Nephron (organoid): ENCODE results near the gene PYCR2.
"Not testable (repeated sequence)": the region's sequence is repeated elsewhere in the genome, so short reads cannot be mapped to it uniquely, and the experiment has no call there.

ENCODE experiments used
- H3K27ac Mint-ChIP-seq, 3 experiments: 2 replicates each; pipeline ENCODE4 v1.8.0; 2020; ENCODE audit warnings: mixed read lengths in 3 of 3, mild to moderate bottlenecking in 2 of 3, moderate library complexity in 1 of 3
- H3K27me3 Mint-ChIP-seq: 2 replicates; pipeline ENCODE4 v1.8.0; 2021; ENCODE audit warnings: low read depth, mild to moderate bottlenecking, moderate library complexity, mixed read lengths
- H3K36me3 Mint-ChIP-seq: 2 replicates; pipeline ENCODE4 v1.8.0; 2020; ENCODE audit warnings: low read depth, mixed read lengths
- H3K4me1 Mint-ChIP-seq: 2 replicates; pipeline ENCODE4 v1.8.0; 2020; ENCODE audit warnings: mixed read lengths
- H3K4me3 Mint-ChIP-seq, 3 experiments: 2 replicates each; pipeline ENCODE4 v1.8.0; 2020; ENCODE audit warnings: mild to moderate bottlenecking in 3 of 3, mixed read lengths in 3 of 3, moderate library complexity in 2 of 3
- H3K9me3 Mint-ChIP-seq: 2 replicates; pipeline ENCODE4 v1.8.0; 2020; ENCODE audit warnings: mixed read lengths
- CTCF ChIP-seq, 3 experiments: fragments of 200-600 bp; sonication (generic); IDR thresholded peaks; one replicate each; pipeline ENCODE4 v1.5.0; 2021; ENCODE audit warnings: antibody characterized with exemption in 3 of 3; ENCODE audit not compliant: unreplicated experiment in 3 of 3

PYCR2 gene

GRCh38 chr1:225933072-225933471 lies 9.0 kb upstream of the PYCR2 start:
- Mint-ChIP-seq H3K36me3 (no peaks in the 10 kb centered on the region), H3K4me3 (no peak overlapping the region), H3K27me3 (no peaks in the 10 kb centered on the region), H3K9me3 (no peaks in the 10 kb centered on the region), H3K27ac (no peak overlapping the region), H3K4me1 (peaks cover 23% of the 10 kb centered on the region)
- TF ChIP-seq CTCF (IDR thresholded peaks at IDR 0.05; ENCODE audit: unreplicated experiment in 3 of 3) = no peak

GRCh38 chr1:225931270-225932136 lies 7.5 kb upstream of the PYCR2 start:
- no peak overlapping the region for H3K4me3 Mint-ChIP-seq
- peak overlapping the region; percentile 14 to 40 (median 26) for H3K27ac Mint-ChIP-seq
- H3K36me3 Mint-ChIP-seq = no peaks in the 10 kb centered on the region
- no peaks in the 10 kb centered on the region for H3K9me3 Mint-ChIP-seq
- no peak for TF ChIP-seq CTCF (IDR thresholded peaks at IDR 0.05; ENCODE audit: unreplicated experiment in 3 of 3)
- H3K27me3 Mint-ChIP-seq = no peaks in the 10 kb centered on the region
- H3K4me1 Mint-ChIP-seq = peaks cover 14% of the 10 kb centered on the region

GRCh38 chr1:225930566-225930965 lies 6.5 kb upstream of the PYCR2 start:
- Mint-ChIP-seq H3K27ac (peak overlapping the region in 1 of 3 experiments; percentile 14), H3K4me1 (peaks cover 11% of the 10 kb centered on the region)

GRCh38 chr1:225929462-225929861 lies 5.4 kb upstream of the PYCR2 start:
- H3K4me1 Mint-ChIP-seq = peaks cover 11% of the 10 kb centered on the region
- H3K27ac Mint-ChIP-seq, H3K4me3 Mint-ChIP-seq, H3K36me3 Mint-ChIP-seq, H3K27me3 Mint-ChIP-seq, H3K9me3 Mint-ChIP-seq: not testable (repeated sequence)

More at GRCh38 chr1:225930566-225930965, 6.5 kb upstream of the PYCR2 start:
- H3K4me3 Mint-ChIP-seq = no peak overlapping the region
- H3K36me3 Mint-ChIP-seq = no peaks in the 10 kb centered on the region
- no peaks in the 10 kb centered on the region for H3K27me3 Mint-ChIP-seq
- TF ChIP-seq CTCF (IDR thresholded peaks at IDR 0.05; ENCODE audit: unreplicated experiment in 3 of 3) = no peak
- H3K9me3 Mint-ChIP-seq = no peaks in the 10 kb centered on the region

- Mint-ChIP-seq H3K36me3 (no peaks in the 10 kb centered on the region), H3K4me3 (no peak overlapping the region), H3K27ac (peak overlapping the region in 1 of 3 experiments; percentile 25), H3K4me1 (peaks cover 11% of the 10 kb centered on the region), H3K27me3 (no peaks in the 10 kb centered on the region), H3K9me3 (no peaks in the 10 kb centered on the region)
- TF ChIP-seq CTCF (IDR thresholded peaks at IDR 0.05; ENCODE audit: unreplicated experiment in 3 of 3) = no peak
Observed at GRCh38 chr1:225928186-225929175, 4.4 kb upstream of the PYCR2 start.

- TF ChIP-seq CTCF (IDR thresholded peaks at IDR 0.05; ENCODE audit: unreplicated experiment in 3 of 3) = no peak
- no peaks in the 10 kb centered on the region for H3K27me3 Mint-ChIP-seq
- peak overlapping the region; percentile 46 to 63 (median 46) for H3K4me3 Mint-ChIP-seq
- H3K9me3 Mint-ChIP-seq = no peaks in the 10 kb centered on the region
- peaks cover 9% of the 10 kb centered on the region for H3K4me1 Mint-ChIP-seq
- peak overlapping the region in 1 of 3 experiments; percentile 67 for H3K27ac Mint-ChIP-seq
- H3K36me3 Mint-ChIP-seq = no peaks in the 10 kb centered on the region
Observed at GRCh38 chr1:225926551-225927113, 2.6 kb upstream of the PYCR2 start.
